ENCODE measurements around the gene MGAT1.
A peak's percentile ranks its signal among the peaks of the same experiment; 100 is the strongest.

Gene MGAT1

GRCh38 chr5:180799902-180800801 lies 2.5 kb downstream of the MGAT1 start:
- Histone ChIP-seq H3K9me3 (ENCODE audit: insufficient read depth, low read length) (no peaks in the 10 kb centered on the region), H3K4me3 (ENCODE audit: low read length) (no peak overlapping the region), H3K4me1 (ENCODE audit: low read length) (peaks cover 31% of the 10 kb centered on the region), H2AFZ (ENCODE audit: low read depth, low read length) (no peak overlapping the region), H4K20me1 (ENCODE audit: insufficient read depth, low read length) (peaks cover 66% of the 10 kb centered on the region), H3K9ac (ENCODE audit: low read length) (no peak overlapping the region), H3K79me2 (ENCODE audit: low read length) (peaks cover 85% of the 10 kb centered on the region), H3K27me3 (ENCODE audit: low read depth, low read length) (no peaks in the 10 kb centered on the region), H3K27ac (ENCODE audit: low read length) (no peak overlapping the region), H3K36me3 (replicated peaks; ENCODE audit: low read depth, low read length) (peaks cover 26% of the 10 kb centered on the region), H3K4me2 (ENCODE audit: low read length) (no peak overlapping the region)
- TF ChIP-seq CTCF (IDR thresholded peaks at IDR 0.05; ENCODE audit: low read depth, low read length) (no peak), EZH2phosphoT487 (IDR thresholded peaks at IDR 0.05; ENCODE audit: low read depth) (no peak)

GRCh38 chr5:180799194-180799593 lies 3.4 kb downstream of the MGAT1 start:
- TF ChIP-seq CTCF (IDR thresholded peaks at IDR 0.05; ENCODE audit: low read depth, low read length) (peak; percentile 39), EZH2phosphoT487 (IDR thresholded peaks at IDR 0.05; ENCODE audit: low read depth) (no peak)
- Histone ChIP-seq H3K4me1 (ENCODE audit: low read length) (peaks cover 21% of the 10 kb centered on the region), H3K9ac (ENCODE audit: low read length) (no peak overlapping the region), H3K4me3 (ENCODE audit: low read length) (no peak overlapping the region), H3K36me3 (replicated peaks; ENCODE audit: low read depth, low read length) (peaks cover 23% of the 10 kb centered on the region), H3K27ac (ENCODE audit: low read length) (no peak overlapping the region), H3K9me3 (ENCODE audit: insufficient read depth, low read length) (no peaks in the 10 kb centered on the region), H4K20me1 (ENCODE audit: insufficient read depth, low read length) (peaks cover 73% of the 10 kb centered on the region), H3K79me2 (ENCODE audit: low read length) (peaks cover 85% of the 10 kb centered on the region), H3K4me2 (ENCODE audit: low read length) (no peak overlapping the region), H3K27me3 (ENCODE audit: low read depth, low read length) (no peaks in the 10 kb centered on the region), H2AFZ (ENCODE audit: low read depth, low read length) (no peak overlapping the region)

- Histone ChIP-seq H3K27me3 (ENCODE audit: low read depth, low read length) (no peaks in the 10 kb centered on the region), H3K27ac (ENCODE audit: low read length) (no peak overlapping the region), H4K20me1 (ENCODE audit: insufficient read depth, low read length) (peaks cover 76% of the 10 kb centered on the region), H3K79me2 (ENCODE audit: low read length) (peaks cover 88% of the 10 kb centered on the region), H3K4me1 (ENCODE audit: low read length) (peaks cover 18% of the 10 kb centered on the region), H3K9me3 (ENCODE audit: insufficient read depth, low read length) (no peaks in the 10 kb centered on the region), H2AFZ (ENCODE audit: low read depth, low read length) (no peak overlapping the region), H3K9ac (ENCODE audit: low read length) (no peak overlapping the region), H3K4me3 (ENCODE audit: low read length) (no peak overlapping the region), H3K36me3 (replicated peaks; ENCODE audit: low read depth, low read length) (peaks cover 23% of the 10 kb centered on the region), H3K4me2 (ENCODE audit: low read length) (no peak overlapping the region)
- no peak for TF ChIP-seq EZH2phosphoT487 (IDR thresholded peaks at IDR 0.05; ENCODE audit: low read depth)
- no peak for TF ChIP-seq CTCF (IDR thresholded peaks at IDR 0.05; ENCODE audit: low read depth, low read length)
Measured at GRCh38 chr5:180798193-180798592, 4.4 kb downstream of the MGAT1 start.

- peaks cover 18% of the 10 kb centered on the region for H3K4me1 ChIP-seq (ENCODE audit: low read length)
- no peak overlapping the region for H3K4me3 ChIP-seq (ENCODE audit: low read length)
- H3K9me3 ChIP-seq (ENCODE audit: insufficient read depth, low read length), result no peaks in the 10 kb centered on the region
- TF ChIP-seq EZH2phosphoT487 (IDR thresholded peaks at IDR 0.05; ENCODE audit: low read depth) (no peak), CTCF (IDR thresholded peaks at IDR 0.05; ENCODE audit: low read depth, low read length) (no peak)
- no peaks in the 10 kb centered on the region for H3K27me3 ChIP-seq (ENCODE audit: low read depth, low read length)
- H3K27ac ChIP-seq (ENCODE audit: low read length), result no peak overlapping the region
- no peak overlapping the region for H3K4me2 ChIP-seq (ENCODE audit: low read length)
- H3K9ac ChIP-seq (ENCODE audit: low read length), result no peak overlapping the region
- H3K79me2 ChIP-seq (ENCODE audit: low read length), result peaks cover 94% of the 10 kb centered on the region
- H3K36me3 ChIP-seq (replicated peaks; ENCODE audit: low read depth, low read length), result peaks cover 25% of the 10 kb centered on the region
- H2AFZ ChIP-seq (ENCODE audit: low read depth, low read length), result no peak overlapping the region
- H4K20me1 ChIP-seq (ENCODE audit: insufficient read depth, low read length), result peaks cover 81% of the 10 kb centered on the region
Measured at GRCh38 chr5:180797256-180798192, 5.1 kb downstream of the MGAT1 start.

Data from OCI-LY3 (cell line).